HG03175 (cell line): ENCODE data around the gene PUS7L.

Experiments
- ATAC-seq: cut with Tn5 transposase; IDR thresholded peaks from one replicate; pipeline ENCODE4 v1.9.1; 2021; ENCODE audit warnings: mild to moderate bottlenecking, moderate library complexity; ENCODE audit not compliant: unreplicated experiment

PUS7L gene

GRCh38 chr12:43669373-43669772 lies 89.2 kb downstream of the PUS7L start:
- no peak for ATAC-seq
